GM12892 (cell line): ENCODE results near the gene POLR2L.

ENCODE experiments used
- POLR2A ChIP-seq: IDR thresholded peaks from 2 replicates; pipeline ENCODE4 v1.6.1; 2011; ENCODE audit warnings: low read depth, low read length, control low read depth
- POLR2AphosphoS5 ChIP-seq: IDR thresholded peaks from 2 replicates; pipeline ENCODE4 v1.6.1; 2011; ENCODE audit warnings: low read depth, low read length, control low read depth

- TF ChIP-seq POLR2A (no peak), POLR2AphosphoS5 (no peak)
These were observed 6.1 kb downstream of the POLR2L start for GRCh38 chr11:836274-836673.
